HUDEP-2 (cell line): ENCODE results near the gene SLC39A7.
A peak's percentile ranks its signal among the peaks of the same experiment; 100 is the strongest.

Experiments used
- DNase-seq, 76 experiments: peaks; one replicate each; lab custom pipeline; 2025; ENCODE audit not compliant: unreplicated experiment in 76 of 76; lab: John Stamatoyannopoulos, UW

The SLC39A7 gene

GRCh38 chr6:33203443-33204164 lies 2.9 kb downstream of the SLC39A7 start:
- no peak for DNase-seq

GRCh38 chr6:33204165-33204414 lies 3.4 kb downstream of the SLC39A7 start:
- no peak for DNase-seq

GRCh38 chr6:33204415-33205190 lies 3.9 kb downstream of the SLC39A7 start, which contains the start of gene HSD17B8:
Gene HSD17B8, plus strand, starts transcription at chr6:33204655. Its CDS starts 14 bp downstream, at chr6:33204669.
- DNase-seq = peak in 74 of 76 experiments; percentile 52 to 98 (median 92)

GRCh38 chr6:33205191-33206026 lies 4.7 kb downstream of the SLC39A7 start:
- peak in 5 of 76 experiments; percentile 16 to 53 (median 44) for DNase-seq

GRCh38 chr6:33206027-33206863 lies 5.6 kb downstream of the SLC39A7 start:
- DNase-seq = no peak

- DNase-seq = no peak
Measured at GRCh38 chr6:33206864-33207551, 6.3 kb downstream of the SLC39A7 start.

- peak in 19 of 76 experiments; percentile 16 to 77 (median 29) for DNase-seq
Measured at GRCh38 chr6:33207552-33208090, 7.0 kb downstream of the SLC39A7 start.

GRCh38 chr6:33208091-33208967 lies 7.7 kb downstream of the SLC39A7 start, which contains the start of gene RING1:
Gene RING1, plus strand, starts transcription at chr6:33208500. Its CDS starts 323 bp downstream, at chr6:33208823.
- peak in 69 of 76 experiments; percentile 14 to 88 (median 73) for DNase-seq

GRCh38 chr6:33209856-33210255 lies 9.2 kb downstream of the SLC39A7 start:
- DNase-seq = no peak

- no peak for DNase-seq
Measured at GRCh38 chr6:33211136-33211535, 10.5 kb downstream of the SLC39A7 start.

GRCh38 chr6:33211666-33212422 lies 11.2 kb downstream of the SLC39A7 start:
- DNase-seq = peak in 4 of 76 experiments; percentile 14 to 24 (median 16)

- DNase-seq = no peak
Measured at GRCh38 chr6:33212857-33213165, 12.1 kb downstream of the SLC39A7 start.

- DNase-seq = no peak
Measured at GRCh38 chr6:33213166-33213988, 12.7 kb downstream of the SLC39A7 start.

GRCh38 chr6:33213989-33214335 lies 13.3 kb downstream of the SLC39A7 start:
- DNase-seq = no peak

- DNase-seq = no peak
Measured at GRCh38 chr6:33215271-33216116, 14.8 kb downstream of the SLC39A7 start.

- no peak for DNase-seq
Measured at GRCh38 chr6:33216117-33216649, 15.5 kb downstream of the SLC39A7 start.
